Stimulated activated CD4-positive, alpha-beta T cell treated with anti-CD3 and anti-CD28 coated beads, Interleukin-12 subunit alpha, Interleukin-12 subunit beta, amount 100 ng/mL, for 4 hours (primary cell): Measurements from ENCODE around the gene NIPSNAP2.
"Not testable (repeated sequence)": the region's sequence is repeated elsewhere in the genome, so short reads cannot be mapped to it uniquely, and the experiment has no call there.

Experiments used
- DNase-seq: peaks from one replicate; pipeline ENCODE4 v3.0.0-alpha.2; 2020

NIPSNAP2 gene

DNA sequence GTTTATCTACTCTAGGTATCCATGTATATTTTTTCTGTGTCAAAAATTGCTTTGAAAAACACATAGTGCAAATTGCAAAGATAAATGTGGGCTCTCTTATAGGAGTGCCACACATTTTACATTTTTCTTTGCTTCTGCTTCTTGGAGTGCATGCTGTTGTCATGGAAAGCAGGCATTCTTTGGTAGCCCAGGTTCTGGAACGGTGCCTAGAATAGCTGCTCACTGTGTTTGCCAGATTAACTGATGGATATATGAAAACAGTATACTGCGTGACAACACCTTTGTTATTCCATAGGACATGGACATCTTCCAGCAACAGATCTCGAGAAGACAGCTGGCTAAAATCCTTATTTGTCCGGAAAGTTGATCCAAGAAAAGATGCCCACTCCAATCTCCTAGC lies 13.4 kb downstream of the NIPSNAP2 start:
- DNase-seq = no peak

DNA sequence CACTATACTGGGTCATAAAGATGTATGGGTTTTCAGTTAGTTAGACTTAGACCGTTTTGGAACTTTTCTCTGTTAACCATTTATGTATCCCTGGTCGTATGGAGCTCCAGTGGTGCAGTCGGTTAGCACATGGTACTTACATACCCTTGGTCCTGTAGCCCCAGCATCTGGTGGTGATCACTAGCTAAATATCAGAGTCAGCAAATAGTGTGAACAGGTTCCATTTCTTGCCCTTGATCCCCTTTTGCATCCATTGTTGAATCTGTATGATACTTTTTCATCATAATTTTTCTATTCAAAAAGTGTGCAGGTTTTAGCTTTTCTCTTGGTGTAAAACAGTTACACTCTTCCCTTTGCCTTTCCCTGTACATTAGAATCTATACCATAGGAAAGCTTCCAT lies 15.9 kb downstream of the NIPSNAP2 start:
- DNase-seq = no peak

DNA sequence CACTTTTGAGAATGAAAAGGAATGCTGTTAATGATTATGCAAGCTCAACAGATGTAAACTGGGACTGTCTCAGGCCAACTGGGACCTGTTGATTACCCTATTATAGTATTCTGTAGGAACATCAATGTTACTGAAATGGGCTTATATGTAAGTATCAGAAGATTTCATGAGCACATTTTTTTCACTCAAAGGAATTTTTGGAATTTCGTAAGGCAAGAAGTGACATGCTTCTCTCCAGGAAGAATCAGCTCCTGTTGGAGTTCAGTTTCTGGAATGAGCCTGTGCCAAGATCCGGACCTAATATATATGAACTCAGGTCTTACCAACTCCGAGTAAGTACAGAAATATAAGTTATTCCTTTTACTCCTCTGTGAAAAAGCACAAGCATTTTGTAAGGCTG lies 19.2 kb downstream of the NIPSNAP2 start:
- no peak for DNase-seq

DNA sequence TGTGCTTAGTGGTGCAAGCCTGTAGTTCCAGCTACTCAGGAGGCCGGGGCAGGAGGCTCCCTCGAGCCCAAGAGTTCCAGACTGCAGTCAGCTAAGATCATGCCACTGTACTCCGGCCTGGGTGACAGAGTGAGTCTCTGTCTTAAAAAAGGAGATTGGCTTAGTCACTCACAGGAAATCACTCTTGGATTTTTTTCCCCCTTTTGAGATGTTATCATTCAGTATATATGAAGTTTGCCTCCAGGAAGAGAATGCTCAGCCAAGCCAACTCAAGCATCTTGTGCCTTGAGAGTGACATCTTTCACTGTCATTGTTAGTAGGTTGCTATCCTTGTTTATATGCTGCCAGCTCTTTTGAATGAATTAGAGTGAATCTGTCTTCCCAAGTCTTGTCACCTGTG lies 28.0 kb downstream of the NIPSNAP2 start:
- no peak for DNase-seq

DNA sequence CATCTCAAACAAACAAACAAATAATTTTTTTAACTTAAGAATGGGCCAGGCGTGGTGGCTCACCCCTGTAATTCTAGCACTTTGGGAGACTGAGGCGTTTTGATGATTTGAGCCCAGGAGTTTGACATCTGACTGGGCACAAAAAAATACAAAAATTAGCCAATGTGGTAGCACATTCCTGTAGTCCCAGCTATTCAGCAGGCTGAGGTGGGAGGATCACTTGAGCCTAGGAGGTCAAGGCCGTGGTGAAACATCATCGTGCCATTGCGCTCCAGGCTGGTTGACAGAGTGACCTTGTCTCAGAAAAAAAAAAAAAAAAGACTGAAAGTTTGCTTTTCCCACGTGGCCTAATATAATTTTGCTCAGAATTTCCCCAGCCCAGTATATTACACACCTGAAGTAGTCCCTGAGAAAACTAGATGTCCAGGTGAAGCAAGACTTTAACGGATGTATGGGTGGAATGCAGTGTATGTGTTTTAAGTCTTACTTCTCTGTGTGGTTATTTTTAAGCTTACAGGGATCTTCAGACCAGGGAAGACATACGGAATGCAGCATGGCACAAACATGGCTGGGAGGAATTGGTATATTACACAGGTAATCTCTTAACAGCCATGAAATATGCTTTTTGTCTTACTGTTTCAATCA lies 32.6 kb downstream of the NIPSNAP2 start:
- DNase-seq = no peak

DNA sequence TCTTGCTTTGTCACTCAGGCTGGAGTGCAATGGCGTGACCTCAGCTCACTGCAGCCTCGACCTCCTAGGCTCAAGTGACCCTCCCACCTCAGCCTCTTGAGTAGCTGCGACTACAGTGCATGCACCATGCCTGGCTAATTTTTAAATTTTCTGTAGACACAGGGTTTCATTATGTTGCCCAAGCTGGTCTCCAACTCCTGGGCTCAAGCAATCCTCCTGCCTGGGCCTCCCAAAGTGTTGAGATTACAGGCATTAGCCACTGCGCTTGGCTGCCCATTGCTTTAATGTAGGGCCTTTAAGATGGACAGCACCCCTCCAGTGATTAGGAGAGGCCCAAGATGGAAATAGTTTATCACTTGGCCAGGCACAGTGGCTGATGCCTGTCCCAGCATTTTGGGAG lies 39.4 kb downstream of the NIPSNAP2 start:
- DNase-seq = no peak

DNA sequence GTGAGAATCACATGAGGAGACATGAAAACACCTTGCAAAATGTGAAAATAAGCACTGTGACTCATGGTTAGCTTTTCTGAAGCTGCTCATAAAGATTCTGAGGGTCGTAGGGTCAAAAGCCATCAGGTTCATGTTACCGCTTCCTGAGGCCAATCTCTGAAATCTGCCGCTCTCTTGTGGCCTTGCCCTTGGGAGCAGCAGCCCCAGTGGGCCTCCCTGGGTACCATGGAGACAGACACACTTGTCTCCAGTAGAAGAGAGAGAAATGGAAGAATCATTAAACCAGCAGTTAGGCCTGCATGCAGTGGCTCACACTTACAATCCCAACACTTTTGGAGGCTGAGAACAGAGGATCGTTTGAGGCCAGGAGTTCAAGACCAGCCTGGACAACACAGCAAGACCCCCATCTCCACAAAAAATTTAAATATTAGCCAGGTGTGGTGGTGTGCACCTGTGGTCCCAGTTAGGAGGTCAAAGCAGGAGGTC lies 42.8 kb downstream of the NIPSNAP2 start:
- DNase-seq = no peak

DNA sequence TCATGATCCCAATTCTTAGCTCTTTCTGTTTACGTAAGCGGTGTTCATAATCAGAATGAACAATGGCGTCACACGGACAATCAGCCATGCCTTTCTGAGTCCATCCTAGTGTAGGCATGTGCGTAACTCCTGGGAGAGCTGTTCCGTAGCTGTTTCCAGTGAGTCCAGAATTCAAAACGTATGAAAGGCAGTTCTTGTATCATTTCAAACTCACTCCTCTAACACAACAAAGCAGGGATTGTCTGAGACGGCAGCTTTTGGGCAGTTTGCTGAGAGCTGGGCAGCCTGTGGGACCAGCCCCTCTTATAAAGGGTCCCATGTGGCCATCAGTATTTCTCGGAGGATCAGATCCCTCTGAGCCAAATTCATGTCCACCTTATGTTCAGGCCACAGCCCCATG lies 43.5 kb downstream of the NIPSNAP2 start:
- DNase-seq = no peak

DNA sequence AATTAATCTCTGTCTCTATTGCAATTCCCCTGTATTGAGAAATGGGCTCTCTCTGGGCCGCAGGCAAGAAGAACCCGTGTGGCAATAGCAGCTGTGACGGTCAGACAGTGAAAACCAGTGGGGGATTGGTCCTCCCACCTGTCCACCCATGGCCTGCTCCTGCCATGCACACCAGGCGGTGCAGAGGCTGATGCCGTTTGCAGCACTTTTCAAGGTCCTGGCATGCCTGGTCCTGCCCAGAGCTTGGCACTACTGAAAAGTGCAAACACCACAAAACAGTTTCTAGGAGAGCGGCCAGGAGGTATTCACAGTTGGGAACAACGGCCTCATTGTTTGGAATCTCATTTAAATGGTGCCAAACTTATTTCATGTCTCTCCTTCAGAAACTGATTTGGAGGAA lies 45.3 kb downstream of the NIPSNAP2 start:
- DNase-seq = no peak

DNA sequence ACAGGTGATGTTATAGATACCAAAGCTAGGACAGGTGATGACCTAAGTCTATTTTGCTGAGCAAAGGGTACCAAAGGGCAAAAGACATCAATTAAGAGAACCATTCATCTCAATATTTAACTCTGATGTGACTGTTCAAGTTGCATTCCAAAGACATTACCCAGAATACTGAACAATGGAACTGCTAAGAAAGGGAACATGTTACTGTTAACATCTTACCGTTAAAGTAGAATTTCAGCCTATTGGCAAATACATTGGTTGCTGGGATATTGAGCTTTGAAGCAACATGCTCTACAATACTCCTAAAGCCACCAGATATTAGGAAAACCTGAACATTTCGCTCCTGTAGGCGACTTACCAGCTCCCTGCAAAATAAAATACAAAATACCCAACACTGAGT lies 52.6 kb downstream of the NIPSNAP2 start:
- DNase-seq = not testable (repeated sequence)

DNA sequence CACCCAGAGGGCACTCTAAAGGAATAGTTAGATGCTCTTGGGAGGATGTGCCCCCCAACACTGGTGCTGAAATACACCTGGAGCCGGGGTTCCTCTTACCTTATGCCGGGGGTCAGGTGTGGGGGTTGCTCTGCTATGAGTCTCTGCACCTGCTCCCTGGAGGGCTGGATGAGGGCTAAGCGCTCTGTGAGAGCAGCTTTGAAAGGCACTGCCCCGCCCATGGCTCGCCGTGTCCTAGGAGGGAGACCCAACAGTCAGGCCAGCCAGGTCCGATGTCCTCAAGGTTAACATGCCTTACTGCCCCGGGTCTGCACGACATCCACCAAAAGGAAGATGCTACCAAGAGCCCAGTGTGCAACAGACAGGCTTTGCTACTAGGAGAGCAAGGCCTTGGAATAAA lies 55.1 kb downstream of the NIPSNAP2 start:
- no peak for DNase-seq

DNA sequence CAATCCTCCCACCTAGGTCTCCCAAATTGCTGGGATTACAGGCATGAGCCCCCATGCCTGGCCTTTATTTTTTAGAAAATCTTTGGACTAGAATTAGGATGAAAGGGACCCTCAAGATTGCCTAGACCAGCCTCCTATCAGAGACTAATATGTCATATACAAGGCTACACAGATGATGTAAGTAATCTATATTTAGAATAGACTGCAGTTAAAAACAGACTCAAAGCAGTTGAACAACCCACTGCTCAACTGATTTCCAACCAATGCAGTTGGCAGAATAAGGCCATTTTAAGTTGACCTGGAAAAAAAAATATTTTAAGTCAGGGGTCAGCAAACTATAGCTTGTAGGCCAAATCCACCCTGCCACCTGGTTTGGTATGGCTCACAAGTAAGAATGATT lies 59.1 kb downstream of the NIPSNAP2 start:
- no peak for DNase-seq

DNA sequence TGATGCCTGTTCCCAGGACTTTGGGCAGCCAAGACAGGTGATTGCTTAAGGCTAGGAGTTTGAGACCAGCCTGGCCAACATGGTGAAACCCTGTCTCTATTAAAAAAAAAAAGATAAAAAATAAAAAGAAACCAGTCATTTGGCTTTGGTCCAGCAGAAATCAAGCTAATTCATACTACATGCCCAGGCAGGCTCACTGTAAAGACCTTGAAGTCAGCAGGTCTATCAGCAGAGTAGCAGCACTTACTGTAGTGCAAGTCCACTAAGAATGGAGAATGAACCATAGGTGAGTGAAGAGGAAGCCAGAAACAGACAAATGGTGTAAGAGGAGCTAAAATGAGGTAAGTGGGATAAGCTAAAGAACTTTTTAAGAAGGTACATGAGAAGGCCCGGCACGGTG lies 62.2 kb downstream of the NIPSNAP2 start:
- no peak for DNase-seq

DNA sequence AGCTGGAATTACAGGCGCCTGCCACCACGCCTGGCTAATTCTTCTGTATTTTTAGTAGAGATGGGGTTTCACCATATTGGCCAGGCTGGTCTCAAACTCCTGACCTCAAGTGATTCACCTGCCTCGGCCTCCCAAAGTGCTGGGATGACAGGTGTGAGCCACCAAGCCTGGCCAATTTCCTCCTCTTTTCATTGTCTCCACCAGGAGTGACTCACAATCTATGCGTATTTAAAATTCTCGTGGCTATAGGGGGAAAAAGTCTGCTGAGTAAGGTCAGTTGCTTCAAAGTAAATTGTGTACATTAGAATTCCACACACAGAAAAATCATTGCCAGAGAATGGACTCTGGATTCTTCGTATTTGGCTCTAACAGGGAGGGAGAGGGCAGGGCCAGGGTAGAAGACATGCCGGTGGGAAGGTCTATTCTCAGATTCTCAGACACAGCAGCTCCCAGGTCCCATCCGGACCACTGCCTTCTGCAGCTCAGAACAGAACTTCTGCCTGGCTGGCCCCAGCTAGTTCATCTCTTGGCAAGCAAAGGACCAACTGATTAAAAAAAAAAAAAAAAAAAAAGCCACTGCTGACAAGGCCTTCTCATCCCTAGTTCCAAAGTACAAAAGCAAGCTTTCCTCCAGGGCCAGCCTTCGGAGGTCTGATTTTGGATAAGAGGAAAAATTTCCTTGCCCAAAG lies 64.7 kb downstream of the NIPSNAP2 start:
- DNase-seq = no peak

DNA sequence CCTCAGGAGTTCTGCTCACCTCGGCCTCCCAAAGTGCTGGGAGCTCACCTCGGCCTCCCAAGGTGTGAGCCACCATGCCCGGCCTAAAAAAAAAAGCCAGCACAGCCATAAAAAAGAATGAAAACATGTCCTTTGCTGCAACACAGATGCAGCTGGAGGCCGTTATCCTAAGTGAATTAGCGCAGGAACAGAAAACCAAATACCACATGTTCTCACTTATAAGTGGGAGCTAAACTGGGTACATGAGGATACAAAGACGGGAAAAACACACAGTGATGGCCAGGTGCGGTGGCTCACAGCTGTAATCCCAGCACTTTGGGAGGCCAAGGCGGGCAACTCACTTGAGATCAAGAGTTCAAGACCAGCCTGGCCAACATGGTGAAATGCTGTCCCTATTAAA lies 66.0 kb downstream of the NIPSNAP2 start:
- DNase-seq = no peak

DNA sequence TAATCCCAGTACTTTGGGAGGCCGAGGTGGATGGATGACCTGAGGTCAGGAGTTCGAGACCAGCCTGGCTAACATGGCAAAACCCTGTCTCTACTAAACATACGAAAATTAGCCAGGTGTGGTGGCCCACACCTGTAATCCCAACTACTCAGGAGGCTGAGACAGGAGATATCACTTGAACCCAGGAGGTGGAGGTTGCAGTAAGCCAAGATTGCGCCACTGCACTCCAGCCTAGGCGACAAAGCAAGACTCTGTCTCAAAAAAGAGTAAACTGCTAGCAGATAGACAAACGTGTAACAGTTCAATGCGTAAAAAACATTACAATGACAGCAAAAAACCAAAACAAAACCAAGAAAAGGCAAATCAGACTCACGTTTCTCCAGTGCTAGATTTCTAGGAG lies 67.2 kb downstream of the NIPSNAP2 start:
- DNase-seq = not testable (repeated sequence)

DNA sequence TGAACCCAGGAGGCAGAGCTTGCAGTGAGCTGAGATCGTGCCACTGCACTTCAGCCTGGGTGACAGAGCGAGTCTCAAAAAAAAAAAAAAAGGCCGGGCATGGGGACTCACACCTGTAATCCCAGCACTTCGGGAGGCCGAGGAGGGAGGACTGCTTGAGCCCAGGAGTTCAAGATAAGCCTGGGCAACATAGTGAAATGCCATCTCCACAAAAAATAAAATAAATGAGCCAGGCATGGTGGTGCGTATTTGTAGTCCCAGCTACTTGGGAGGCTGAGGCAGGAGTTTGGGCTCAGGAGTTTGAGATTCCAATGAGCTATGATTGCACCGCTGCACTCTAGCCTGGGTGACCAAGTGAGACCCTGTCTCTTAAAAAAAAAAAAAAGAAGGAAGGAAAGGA lies 68.2 kb downstream of the NIPSNAP2 start:
- DNase-seq = not testable (repeated sequence)

DNA sequence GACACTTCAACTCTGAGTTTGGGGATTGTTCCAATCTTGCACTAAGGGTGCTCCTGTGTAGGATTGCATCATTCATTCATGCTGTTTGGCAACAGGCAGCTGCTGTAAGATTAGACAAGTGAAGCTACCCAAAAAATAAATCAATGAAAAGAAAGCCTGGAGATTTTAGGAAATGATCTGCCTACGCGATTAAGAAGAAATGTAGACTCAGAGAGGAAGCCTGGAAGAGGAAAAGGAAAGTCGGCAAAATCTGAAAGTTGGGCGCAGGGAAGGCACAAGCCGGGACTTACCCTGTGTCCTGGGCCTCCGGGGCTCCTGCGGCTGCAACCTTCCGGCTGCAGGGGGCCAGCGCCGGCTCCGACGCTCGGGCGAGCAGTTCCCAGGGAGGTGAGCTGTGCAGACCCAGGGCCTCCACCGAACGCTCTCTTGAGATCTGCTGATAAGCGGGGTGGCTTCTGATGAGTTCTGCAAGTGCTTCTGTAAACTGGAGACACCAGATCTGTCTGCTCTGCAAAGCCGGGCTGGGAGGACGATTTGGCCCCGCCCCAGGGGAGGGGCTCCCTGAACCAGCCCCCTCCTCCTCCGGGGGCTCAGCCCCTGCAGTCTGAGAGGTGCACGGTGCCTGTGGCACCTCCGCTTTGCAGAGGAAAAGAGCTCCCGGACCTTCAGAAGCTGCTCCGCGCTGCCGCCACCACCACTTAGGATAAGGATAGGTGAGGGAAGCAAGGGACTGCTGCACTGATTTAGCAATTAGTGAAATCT lies 69.5 kb downstream of the NIPSNAP2 start:
- peak; percentile 63 for DNase-seq

DNA sequence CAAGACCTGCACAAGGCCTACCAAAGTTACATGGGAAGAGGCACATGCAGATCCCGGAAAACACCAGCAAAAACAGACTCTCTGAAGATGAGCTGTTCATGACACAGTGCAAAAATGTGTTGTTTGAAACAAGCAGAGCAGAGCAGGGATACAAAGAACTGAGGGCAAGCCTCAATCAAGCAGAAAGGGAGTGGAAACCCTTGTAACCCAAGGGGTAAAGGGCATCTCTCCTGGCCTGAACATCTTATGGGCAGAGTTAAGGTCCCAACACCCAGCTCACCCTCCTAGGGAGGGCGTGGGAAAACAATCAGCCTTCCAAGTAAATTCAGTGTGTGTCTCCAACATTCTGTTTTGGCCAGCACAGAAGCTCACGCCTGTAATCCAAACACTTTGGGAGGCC lies 76.3 kb downstream of the NIPSNAP2 start:
- DNase-seq = no peak

DNA sequence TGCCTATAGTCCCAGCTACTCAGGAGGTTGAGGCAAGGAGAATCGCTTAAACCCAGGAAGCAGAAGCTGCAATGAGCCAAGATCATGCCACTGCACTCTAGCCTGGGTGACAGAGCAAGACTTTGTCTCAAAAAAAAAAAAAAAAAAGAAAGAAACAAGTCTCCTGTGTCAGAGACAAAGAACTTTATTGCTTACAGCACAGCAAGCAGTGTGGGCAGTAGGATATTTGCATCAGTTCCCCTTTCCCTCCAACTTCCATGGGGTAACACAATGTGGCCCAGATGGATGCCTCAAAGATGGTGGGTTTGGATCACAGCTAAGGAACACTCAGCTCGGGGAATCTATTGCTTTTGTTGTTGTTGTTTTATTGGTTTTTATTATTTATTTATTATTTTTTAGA lies 81.4 kb downstream of the NIPSNAP2 start:
- DNase-seq = not testable (repeated sequence)

DNA sequence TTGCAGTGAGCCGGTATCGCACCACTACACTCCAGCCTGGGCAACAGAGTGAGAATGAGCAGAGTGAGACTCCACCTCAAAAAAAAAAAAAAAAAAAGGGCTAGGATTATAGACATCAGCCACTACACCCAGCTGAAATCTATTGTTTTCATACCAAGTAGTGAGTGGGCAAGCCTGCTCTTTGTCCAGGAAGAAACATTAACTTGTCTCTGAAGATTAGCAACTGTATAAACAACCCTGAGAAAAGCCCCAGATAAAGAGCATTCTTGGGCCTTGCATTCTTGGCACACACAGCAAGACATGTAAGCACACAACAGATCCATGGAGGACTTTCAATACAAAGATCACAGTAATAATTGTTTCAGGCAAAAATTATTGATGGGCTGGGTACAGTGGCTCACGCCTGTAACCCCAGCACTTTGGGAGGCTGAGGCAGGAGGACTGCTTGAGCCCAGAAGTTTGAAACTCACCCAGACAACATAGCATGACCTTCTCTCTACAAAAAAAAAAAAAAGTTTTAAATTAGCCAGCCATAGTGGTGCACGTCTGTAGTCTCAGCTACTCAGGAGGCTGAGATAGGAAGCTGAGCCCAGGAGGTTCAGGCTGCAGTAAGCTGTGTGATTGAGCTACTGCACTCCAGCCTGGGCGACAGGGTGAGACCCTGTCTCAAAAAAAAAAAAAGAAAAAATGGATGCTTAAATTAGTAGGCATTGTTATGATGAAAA lies 82.5 kb downstream of the NIPSNAP2 start:
- no peak for DNase-seq

DNA sequence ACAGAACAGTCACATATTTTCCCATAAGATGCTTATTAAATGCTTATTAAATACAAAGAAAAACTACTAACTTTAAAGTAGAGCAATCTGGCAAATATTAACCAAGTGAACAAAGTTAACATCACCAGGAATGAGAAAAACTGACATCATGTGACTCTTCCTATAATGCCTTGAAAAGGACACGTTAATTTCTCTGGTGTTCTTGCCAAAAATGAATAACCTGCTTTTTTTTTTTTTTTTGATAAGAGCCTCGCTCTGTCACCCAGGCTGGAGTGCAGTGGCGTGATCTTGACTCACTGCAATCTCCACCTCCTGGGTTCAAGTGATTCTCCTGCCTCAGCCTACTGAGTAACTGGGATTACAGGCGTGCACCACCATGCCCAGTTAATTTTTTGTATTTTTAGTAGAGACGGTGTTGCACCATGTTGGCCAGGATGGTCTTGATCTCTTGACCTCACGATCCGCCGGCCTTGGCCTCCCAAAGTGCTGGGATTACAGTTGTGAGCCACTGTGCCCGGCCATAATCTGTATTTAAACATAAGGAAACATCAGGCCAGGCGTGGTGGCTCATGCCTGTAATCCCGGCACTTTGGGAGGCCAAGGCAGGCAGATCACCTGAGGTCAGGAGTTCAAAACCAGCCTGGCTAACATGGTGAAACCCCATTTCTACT lies 83.2 kb downstream of the NIPSNAP2 start:
- not testable (repeated sequence) for DNase-seq

DNA sequence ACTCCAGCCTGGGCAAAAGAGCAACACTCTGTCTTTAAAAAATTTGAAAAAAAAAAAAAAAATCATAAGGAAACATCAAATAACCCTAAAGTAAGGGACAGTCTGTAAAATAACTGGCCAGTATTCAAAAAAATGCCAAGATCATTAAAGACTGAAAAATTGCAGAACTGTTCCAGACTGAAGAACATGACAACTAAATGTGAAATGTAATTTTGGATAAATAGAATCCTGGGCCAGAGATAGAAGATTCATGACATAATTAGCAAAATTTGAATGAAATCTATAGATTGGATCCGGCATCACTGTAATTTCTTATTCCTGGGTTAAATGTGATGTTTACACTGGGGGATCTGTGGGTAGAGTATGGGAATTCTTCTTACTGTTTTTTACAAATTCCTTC lies 83.9 kb downstream of the NIPSNAP2 start:
- no peak for DNase-seq
